Osteoblast (primary cell): Measurements from ENCODE around the gene GAN. TPM values are rescaled to one million over a fixed set of nuclear protein-coding genes. Genes with fewer than 3 reads are reported as not detected.

Experiments
- DNase-seq: peaks from one replicate; pipeline ENCODE4 v3.0.0; 2011; ENCODE audit warnings: low spot score, mixed read lengths; ENCODE audit not compliant: insufficient read length; ENCODE audit errors: missing footprints
- H2AFZ ChIP-seq: 2 replicates; pipeline ENCODE4 v1.6.0; 2011; ENCODE audit warnings: mild to moderate bottlenecking, low read length
- H3K27ac ChIP-seq: 2 replicates; pipeline ENCODE4 v1.5.1; 2011; ENCODE audit warnings: mild to moderate bottlenecking, low read depth, low read length, moderate library complexity
- H3K27me3 ChIP-seq: 2 replicates; pipeline ENCODE4 v1.6.0; 2012; ENCODE audit warnings: mild to moderate bottlenecking, control low read depth, inconsistent platforms, low read length, moderate library complexity; ENCODE audit not compliant: insufficient read depth
- H3K36me3 ChIP-seq: 2 replicates; pipeline ENCODE4 v1.5.1; 2011; ENCODE audit warnings: mild to moderate bottlenecking, low read length, control low read depth, moderate library complexity; ENCODE audit not compliant: insufficient read depth
- H3K4me1 ChIP-seq: 2 replicates; pipeline ENCODE4 v1.5.1; 2011; ENCODE audit warnings: mild to moderate bottlenecking, low read length, control low read depth, moderate library complexity; ENCODE audit not compliant: insufficient read depth
- H3K4me2 ChIP-seq: 2 replicates; pipeline ENCODE4 v1.6.0; 2011; ENCODE audit warnings: mild to moderate bottlenecking, low read length; ENCODE audit not compliant: insufficient read depth
- H3K4me3 ChIP-seq: fragments of 200-600 bp; sonication (generic); 3 replicates; pipeline ENCODE4 v1.5.1; 2012; ENCODE audit warnings: mild to moderate bottlenecking, low read length, inconsistent platforms; ENCODE audit not compliant: insufficient read depth
- H3K79me2 ChIP-seq: 2 replicates; pipeline ENCODE4 v1.6.0; 2012; ENCODE audit warnings: mild to moderate bottlenecking, low read length, control low read depth, inconsistent platforms; ENCODE audit not compliant: insufficient read depth
- H3K9me3 ChIP-seq: 2 replicates; pipeline ENCODE4 v1.5.1; 2011; ENCODE audit warnings: low read depth, low read length, control low read depth
- H4K20me1 ChIP-seq: 2 replicates; pipeline ENCODE4 v1.6.0; 2012; ENCODE audit warnings: mild to moderate bottlenecking, low read length, control low read depth; ENCODE audit not compliant: insufficient read depth
- CTCF ChIP-seq: IDR thresholded peaks from 2 replicates; pipeline ENCODE4 v1.5.1; 2011; ENCODE audit warnings: mild to moderate bottlenecking, low read depth, low read length, moderate library complexity; ENCODE audit errors: extremely low read depth
- total RNA-seq: library from RNA; depleted of rRNA; stranded (reverse); fragments of >200 nt; gene quantifications from 2 replicates; pipeline ENCODE4 v1.2.3, GENCODE V29; 2012

Gene GAN
- total RNA-seq, 1 donor, result 10.9 TPM

GRCh38 chr16:81416749-81417148 lies 102.0 kb downstream of the GAN start:
- Histone ChIP-seq H3K36me3 (no peaks in the 10 kb centered on the region), H3K79me2 (no peaks in the 10 kb centered on the region), H3K4me1 (no peaks in the 10 kb centered on the region), H3K27ac (no peak overlapping the region), H3K9me3 (no peaks in the 10 kb centered on the region), H3K4me2 (no peak overlapping the region), H2AFZ (no peak overlapping the region), H3K4me3 (no peak overlapping the region), H3K27me3 (peaks cover 5% of the 10 kb centered on the region), H4K20me1 (no peaks in the 10 kb centered on the region)
- no peak for DNase-seq
- no peak for TF ChIP-seq CTCF

- Histone ChIP-seq H3K36me3 (no peaks in the 10 kb centered on the region), H3K79me2 (no peaks in the 10 kb centered on the region), H2AFZ (no peak overlapping the region), H3K4me3 (no peak overlapping the region), H3K4me2 (no peak overlapping the region), H3K27me3 (peaks cover 5% of the 10 kb centered on the region), H3K9me3 (no peaks in the 10 kb centered on the region), H3K4me1 (no peaks in the 10 kb centered on the region), H3K27ac (no peak overlapping the region), H4K20me1 (no peaks in the 10 kb centered on the region)
- DNase-seq, result no peak
- TF ChIP-seq CTCF, result no peak
Observed at GRCh38 chr16:81417210-81417609, 102.4 kb downstream of the GAN start.

GRCh38 chr16:81419806-81420205 lies 105.0 kb downstream of the GAN start:
- no peaks in the 10 kb centered on the region for H3K79me2 ChIP-seq
- no peaks in the 10 kb centered on the region for H3K4me1 ChIP-seq
- no peak overlapping the region for H3K27ac ChIP-seq
- no peak overlapping the region for H3K4me2 ChIP-seq
- DNase-seq, result no peak
- H3K9me3 ChIP-seq, result no peaks in the 10 kb centered on the region
- H2AFZ ChIP-seq, result no peak overlapping the region
- no peaks in the 10 kb centered on the region for H4K20me1 ChIP-seq
- TF ChIP-seq CTCF, result no peak
- no peaks in the 10 kb centered on the region for H3K36me3 ChIP-seq
- H3K4me3 ChIP-seq, result no peak overlapping the region
- no peaks in the 10 kb centered on the region for H3K27me3 ChIP-seq

- H3K36me3 ChIP-seq, result no peaks in the 10 kb centered on the region
- no peaks in the 10 kb centered on the region for H4K20me1 ChIP-seq
- no peak for DNase-seq
- H2AFZ ChIP-seq, result no peak overlapping the region
- H3K4me3 ChIP-seq, result no peak overlapping the region
- no peak overlapping the region for H3K4me2 ChIP-seq
- H3K27ac ChIP-seq, result no peak overlapping the region
- H3K4me1 ChIP-seq, result no peaks in the 10 kb centered on the region
- TF ChIP-seq CTCF, result no peak
- H3K79me2 ChIP-seq, result no peaks in the 10 kb centered on the region
- H3K27me3 ChIP-seq, result no peaks in the 10 kb centered on the region
- no peaks in the 10 kb centered on the region for H3K9me3 ChIP-seq
Observed at GRCh38 chr16:81421126-81421525, 106.4 kb downstream of the GAN start.
